A673 (cell line): ENCODE measurements around the gene SURF6. TPM values are rescaled to one million over a fixed set of nuclear protein-coding genes. Genes with fewer than 3 reads are reported as not detected.

Experiments used
- BruUV-seq: library from RNA; stranded (reverse); fragments of 400-500 nt; replicated peaks from 2 replicates; lab custom pipeline; 2021; lab: Mats Ljungman, UMichigan
- CTCF ChIA-PET: fragments of 300-600 bp; sonication (Branson Sonifier 250); formaldehyde crosslinking; loops from one replicate; lab custom pipeline; 2022; ENCODE audit warnings: antibody characterized with exemption; lab: Charles Lee
- POLR2A ChIA-PET: fragments of 300-600 bp; sonication (Branson Sonifier 250); formaldehyde crosslinking; loops from one replicate; lab custom pipeline; 2022; ENCODE audit warnings: antibody characterized with exemption; ENCODE audit not compliant: low non-redundant PET; lab: Charles Lee
- DNase-seq: peaks from one replicate; pipeline ENCODE4 v3.0.0-alpha.2; 2015; ENCODE audit warnings: low spot score
- H3K27ac ChIP-seq: fragments of 200-600 bp; sonication (generic); 2 replicates; pipeline ENCODE4 v1.5.1; 2016; ENCODE audit warnings: mixed run types, low read depth, mild to moderate bottlenecking, mixed read lengths, antibody characterized with exemption, low read length; ENCODE audit not compliant: poor library complexity, severe bottlenecking
- H3K27me3 ChIP-seq: fragments of 200-600 bp; sonication (generic); replicated peaks from 2 replicates; pipeline ENCODE4 v1.6.1; 2017; ENCODE audit warnings: mixed run types, low read depth, mild to moderate bottlenecking, mixed read lengths, antibody characterized with exemption, low read length; ENCODE audit not compliant: insufficient read depth, poor library complexity
- H3K36me3 ChIP-seq: fragments of 200-600 bp; sonication (generic); 2 replicates; pipeline ENCODE4 v1.6.1; 2016; ENCODE audit warnings: mixed run types, mild to moderate bottlenecking, mixed read lengths, antibody characterized with exemption, low read length; ENCODE audit not compliant: insufficient read depth, poor library complexity, severe bottlenecking
- H3K4me1 ChIP-seq: fragments of 200-600 bp; sonication (generic); 2 replicates; pipeline ENCODE4 v1.6.1; 2017; ENCODE audit warnings: mixed run types, mild to moderate bottlenecking, mixed read lengths, antibody characterized with exemption, low read length; ENCODE audit not compliant: insufficient read depth, poor library complexity, severe bottlenecking
- H3K4me3 ChIP-seq: fragments of 200-600 bp; sonication (generic); 2 replicates; pipeline ENCODE4 v1.5.1; 2016; ENCODE audit warnings: low read depth, mixed run types, mild to moderate bottlenecking, mixed read lengths, low read length; ENCODE audit not compliant: poor library complexity, severe bottlenecking
- H3K9me3 ChIP-seq: fragments of 200-600 bp; sonication (generic); 2 replicates; pipeline ENCODE4 v1.6.1; 2016; ENCODE audit warnings: mixed run types, low read depth, mild to moderate bottlenecking, mixed read lengths, antibody characterized with exemption, low read length; ENCODE audit not compliant: poor library complexity, severe bottlenecking
- CTCF ChIP-seq: fragments of 300-800, 200-600 bp; sonication (generic); conservative IDR thresholded peaks from 2 replicates; pipeline ENCODE4 v1.5.1; 2017; ENCODE audit warnings: low read depth, mild to moderate bottlenecking, antibody characterized with exemption, low read length, moderate library complexity, mixed read lengths
- EZH2 ChIP-seq: fragments of 200-600 bp; sonication (generic); IDR thresholded peaks from 2 replicates; pipeline ENCODE4 v1.6.1; 2017; ENCODE audit warnings: borderline replicate concordance, low read depth, mild to moderate bottlenecking, mixed read lengths, antibody characterized with exemption, low read length; ENCODE audit not compliant: poor library complexity, severe bottlenecking
- intact Hi-C: fragments of 100-400 bp; cut with micrococcal nuclease; formaldehyde crosslinking; loops from one replicate; pipeline ENCODE4 v1.10.0; 2022; ENCODE audit not compliant: unreplicated experiment
- total RNA-seq: library from RNA; stranded (reverse); gene quantifications from 2 replicates; pipeline ENCODE4 v1.2.3, GENCODE V29; 2021

The SURF6 gene
- total RNA-seq, 1 experiment from 2014 or later = 36.6 TPM

GRCh38 chr9:133372144-133372543 lies 36.2 kb upstream of the SURF6 start:
- DNase-seq = no peak
- Histone ChIP-seq H3K4me1 (peaks cover 9% of the 10 kb centered on the region), H3K36me3 (peaks cover 40% of the 10 kb centered on the region), H3K27me3 (no peaks in the 10 kb centered on the region), H3K27ac (peak overlapping the region; percentile 18), H3K4me3 (no peak overlapping the region), H3K9me3 (no peaks in the 10 kb centered on the region)
- POLR2A ChIA-PET = no interaction called here
- no peak for TF ChIP-seq CTCF
- TF ChIP-seq EZH2 = no peak
- intact Hi-C loops = no loop called here
- CTCF ChIA-PET = no interaction called here
- BruUV-seq = no TSS peak

DNA sequence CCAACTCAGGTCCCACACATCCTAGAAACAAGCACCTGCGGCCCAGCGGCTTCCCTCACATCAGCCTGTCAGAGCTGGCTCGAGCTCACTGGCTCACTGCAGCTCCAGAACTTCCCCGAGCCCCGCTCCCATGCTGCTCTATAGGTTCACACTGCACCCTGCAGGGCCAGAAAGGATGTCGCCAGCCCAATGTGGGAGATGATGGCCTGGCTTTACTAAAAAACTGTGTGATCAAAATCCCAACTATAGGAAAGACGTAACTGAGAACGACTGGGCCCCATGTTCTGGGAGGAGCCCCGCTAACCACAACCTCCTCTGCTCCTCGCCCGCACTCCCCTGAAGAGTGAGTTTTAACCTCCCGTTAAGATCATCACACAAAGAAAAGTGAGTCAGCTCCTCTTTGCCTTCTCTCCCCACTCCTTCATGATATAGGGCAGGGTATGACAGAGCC lies 35.3 kb upstream of the SURF6 start:
- CTCF ChIA-PET = no interaction called here
- intact Hi-C loops = no loop called here

GRCh38 chr9:133370685-133371084 lies 34.7 kb upstream of the SURF6 start:
- POLR2A ChIA-PET = interaction anchor here (0.6 kb wide), 1 partner anchor 89 kb away, joined by 11 read pairs; the partner anchor contains the start of gene CACFD1
- intact Hi-C loops = no loop called here
- BruUV-seq = no TSS peak
- Histone ChIP-seq H3K4me1 (no peaks in the 10 kb centered on the region), H3K9me3 (no peaks in the 10 kb centered on the region), H3K27me3 (no peaks in the 10 kb centered on the region), H3K27ac (no peak overlapping the region), H3K36me3 (peaks cover 55% of the 10 kb centered on the region), H3K4me3 (no peak overlapping the region)
- CTCF ChIA-PET = no interaction called here
- DNase-seq = no peak
- TF ChIP-seq EZH2 (no peak), CTCF (no peak)

More for the DNA sequence above, 35.3 kb upstream of the SURF6 start:
- H3K9me3 ChIP-seq = no peaks in the 10 kb centered on the region
- H3K27ac ChIP-seq = peak overlapping the region; percentile 18
- no TSS peak for BruUV-seq
- POLR2A ChIA-PET = no interaction called here
- no peak overlapping the region for H3K4me3 ChIP-seq
- H3K4me1 ChIP-seq = peaks cover under 1% of the 10 kb centered on the region
- H3K27me3 ChIP-seq = no peaks in the 10 kb centered on the region
- DNase-seq = no peak
- peaks cover 49% of the 10 kb centered on the region for H3K36me3 ChIP-seq
- TF ChIP-seq CTCF = no peak
- no peak for TF ChIP-seq EZH2
